GM12878 (cell line): ENCODE data around the gene RABL2B. TPM values are rescaled to one million over a fixed set of nuclear protein-coding genes. Genes with fewer than 3 reads are reported as not detected.
A peak's percentile ranks its signal among the peaks of the same experiment; 100 is the strongest.

Experiments
- BHLHE40 ChIP-seq, 2 experiments: fragments of 450-650 bp in 1 of 2; IDR thresholded peaks; 2 replicates each; pipeline ENCODE4 v1.6.1; 2011 to 2017; ENCODE audit warnings: low read depth in 2 of 2, borderline replicate concordance in 1 of 2, improper control_type of control experiment in 1 of 2, low read length in 1 of 2, mild to moderate bottlenecking in 1 of 2
- CEBPB ChIP-seq, 2 experiments: fragments of 150-350 bp in 1 of 2; IDR thresholded peaks; 2 replicates each; pipeline ENCODE4 v1.6.1; 2012 to 2014; ENCODE audit warnings: low read depth in 2 of 2, low read length in 2 of 2, borderline replicate concordance in 1 of 2, inconsistent platforms in 1 of 2
- GATAD2B ChIP-seq: fragments of 450-650 bp; conservative IDR thresholded peaks from 2 replicates; pipeline ENCODE4 v1.6.1; 2017; ENCODE audit warnings: low read depth, mild to moderate bottlenecking, moderate library complexity
- HDGF ChIP-seq: fragments of 450-650 bp; IDR thresholded peaks from 2 replicates; pipeline ENCODE4 v1.6.1; 2016; ENCODE audit warnings: antibody characterized with exemption
- IKZF2 ChIP-seq, 2 experiments: fragments of 450-650 bp; IDR thresholded peaks; 2 replicates each; pipeline ENCODE4 v1.6.1; 2017; ENCODE audit warnings: mild to moderate bottlenecking in 2 of 2, moderate library complexity in 2 of 2
- RAD21 ChIP-seq: IDR thresholded peaks from 2 replicates; pipeline ENCODE4 v1.6.1; 2011; ENCODE audit warnings: mild to moderate bottlenecking, low read depth, low read length, moderate library complexity; ENCODE audit not compliant: insufficient read depth
- SMC3 ChIP-seq: IDR thresholded peaks from 2 replicates; pipeline ENCODE4 v1.6.1; 2011; ENCODE audit warnings: low read length, improper control_type of control experiment, borderline replicate concordance
- YY1 ChIP-seq: IDR thresholded peaks from 2 replicates; pipeline ENCODE4 v1.6.1; 2011; ENCODE audit warnings: low read depth, mild to moderate bottlenecking, low read length
- polyA plus RNA-seq, 11 experiments: library from polyadenylated mRNA; depleted of rRNA in 4 of 11; unstranded in 6 of 11; stranded (reverse) in 5 of 11; fragments of >200 nt; fragmentation: Nextera tagmentation in 4 of 11; fragmentation: Illumina TruSeq in 1 of 11; extraction: Ambion mirVana in 4 of 11; extraction: Trizol in 1 of 11; gene quantifications; 1 replicate in 1 of 11; 2 replicates in 10 of 11; pipeline versions ENCODE4 v1.2.1 to v1.2.3, GENCODE V29; 2011 to 2016; ENCODE audit warnings: inconsistent platforms in 2 of 11, missing spikeins in 2 of 11, low read depth in 1 of 11
- total RNA-seq, 4 experiments: library from RNA; depleted of rRNA in 3 of 4; stranded (reverse); fragments of >200 nt in 3 of 4; fragmentation: Illumina TruSeq in 1 of 4; extraction: Trizol in 1 of 4; gene quantifications; 2 replicates each; pipeline versions ENCODE4 v1.2.1 to v1.2.3, GENCODE V29; 2013 to 2021
- TF ChIP-seq, protein P1 (sequence below): IDR thresholded peaks from 2 replicates; pipeline ENCODE4 v1.6.1; 2012; ENCODE audit warnings: improper control_type of control experiment, low read depth, low read length; ENCODE audit not compliant: insufficient replicate concordance
- TF ChIP-seq, protein P2 (sequence below): IDR thresholded peaks from 2 replicates; pipeline ENCODE4 v1.6.1; 2011; ENCODE audit warnings: borderline replicate concordance, low read depth, mild to moderate bottlenecking, moderate library complexity, mixed read lengths, low read length; ENCODE audit not compliant: insufficient read depth; ENCODE audit errors: extremely low read length
- TF ChIP-seq, protein P3 (sequence below): IDR thresholded peaks from 2 replicates; pipeline ENCODE4 v1.6.1; 2012; ENCODE audit warnings: mild to moderate bottlenecking, low read depth, low read length

The RABL2B gene
- total and polyA plus RNA-seq, 10 of the 15 experiments (the other 5 are each of a cell fraction or from before 2014, with no cell fraction given): 3.1 to 27.4 (median 14.4) TPM

DNA sequence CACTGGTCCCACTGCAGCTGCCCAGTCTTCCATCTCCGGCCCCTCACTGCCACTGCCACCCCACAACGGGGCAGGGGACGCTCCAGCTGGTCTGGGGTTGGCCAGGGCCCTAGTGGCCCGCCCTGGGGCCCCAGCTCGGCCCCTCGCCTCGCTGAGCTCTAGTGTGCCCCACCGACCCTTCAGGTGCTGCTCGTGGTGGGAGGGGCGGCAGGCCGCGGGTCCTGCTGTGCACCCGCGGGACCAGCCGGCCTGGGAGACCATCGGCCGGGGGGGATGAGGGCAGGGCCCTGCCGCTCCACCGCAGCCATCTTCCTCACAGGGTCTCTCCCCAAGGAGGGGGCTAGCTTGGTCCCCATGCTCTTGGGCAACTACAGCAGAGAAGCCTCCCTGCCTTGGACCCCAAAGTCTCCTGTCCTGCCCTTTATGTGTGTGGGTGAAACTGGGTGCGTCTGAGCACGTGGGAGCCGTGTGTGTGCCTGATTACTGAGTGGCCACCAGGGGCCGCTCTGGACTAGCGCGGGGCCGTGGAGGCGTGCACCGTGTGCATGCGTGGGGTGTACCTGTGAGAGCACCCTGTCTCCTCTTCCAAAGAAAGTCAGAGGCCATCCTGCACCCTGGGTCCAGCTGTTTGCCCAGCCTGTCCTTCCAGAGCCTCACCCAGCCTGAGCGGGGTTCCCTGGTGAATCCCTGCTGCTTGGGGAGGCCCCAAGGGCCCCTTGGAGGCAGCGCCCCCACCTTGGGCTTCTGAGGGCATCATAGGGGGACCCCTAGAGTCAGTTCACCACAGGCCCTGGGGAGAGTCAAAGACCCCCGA, 51.4 kb downstream of the RABL2B start (continued):
- TF ChIP-seq, protein P1, sequence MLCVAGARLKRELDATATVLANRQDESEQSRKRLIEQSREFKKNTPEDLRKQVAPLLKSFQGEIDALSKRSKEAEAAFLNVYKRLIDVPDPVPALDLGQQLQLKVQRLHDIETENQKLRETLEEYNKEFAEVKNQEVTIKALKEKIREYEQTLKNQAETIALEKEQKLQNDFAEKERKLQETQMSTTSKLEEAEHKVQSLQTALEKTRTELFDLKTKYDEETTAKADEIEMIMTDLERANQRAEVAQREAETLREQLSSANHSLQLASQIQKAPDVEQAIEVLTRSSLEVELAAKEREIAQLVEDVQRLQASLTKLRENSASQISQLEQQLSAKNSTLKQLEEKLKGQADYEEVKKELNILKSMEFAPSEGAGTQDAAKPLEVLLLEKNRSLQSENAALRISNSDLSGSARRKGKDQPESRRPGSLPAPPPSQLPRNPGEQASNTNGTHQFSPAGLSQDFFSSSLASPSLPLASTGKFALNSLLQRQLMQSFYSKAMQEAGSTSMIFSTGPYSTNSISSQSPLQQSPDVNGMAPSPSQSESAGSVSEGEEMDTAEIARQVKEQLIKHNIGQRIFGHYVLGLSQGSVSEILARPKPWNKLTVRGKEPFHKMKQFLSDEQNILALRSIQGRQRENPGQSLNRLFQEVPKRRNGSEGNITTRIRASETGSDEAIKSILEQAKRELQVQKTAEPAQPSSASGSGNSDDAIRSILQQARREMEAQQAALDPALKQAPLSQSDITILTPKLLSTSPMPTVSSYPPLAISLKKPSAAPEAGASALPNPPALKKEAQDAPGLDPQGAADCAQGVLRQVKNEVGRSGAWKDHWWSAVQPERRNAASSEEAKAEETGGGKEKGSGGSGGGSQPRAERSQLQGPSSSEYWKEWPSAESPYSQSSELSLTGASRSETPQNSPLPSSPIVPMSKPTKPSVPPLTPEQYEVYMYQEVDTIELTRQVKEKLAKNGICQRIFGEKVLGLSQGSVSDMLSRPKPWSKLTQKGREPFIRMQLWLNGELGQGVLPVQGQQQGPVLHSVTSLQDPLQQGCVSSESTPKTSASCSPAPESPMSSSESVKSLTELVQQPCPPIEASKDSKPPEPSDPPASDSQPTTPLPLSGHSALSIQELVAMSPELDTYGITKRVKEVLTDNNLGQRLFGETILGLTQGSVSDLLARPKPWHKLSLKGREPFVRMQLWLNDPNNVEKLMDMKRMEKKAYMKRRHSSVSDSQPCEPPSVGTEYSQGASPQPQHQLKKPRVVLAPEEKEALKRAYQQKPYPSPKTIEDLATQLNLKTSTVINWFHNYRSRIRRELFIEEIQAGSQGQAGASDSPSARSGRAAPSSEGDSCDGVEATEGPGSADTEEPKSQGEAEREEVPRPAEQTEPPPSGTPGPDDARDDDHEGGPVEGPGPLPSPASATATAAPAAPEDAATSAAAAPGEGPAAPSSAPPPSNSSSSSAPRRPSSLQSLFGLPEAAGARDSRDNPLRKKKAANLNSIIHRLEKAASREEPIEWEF: no peak
- TF ChIP-seq GATAD2B: 0 out of 2 replicates have a peak, but pooled peaks have one; percentile 34
- TF ChIP-seq YY1: no peak
- no peak for TF ChIP-seq IKZF2 (IDR thresholded peaks at IDR 0.05)
- TF ChIP-seq RAD21: peak; percentile 66
- TF ChIP-seq, protein P2, sequence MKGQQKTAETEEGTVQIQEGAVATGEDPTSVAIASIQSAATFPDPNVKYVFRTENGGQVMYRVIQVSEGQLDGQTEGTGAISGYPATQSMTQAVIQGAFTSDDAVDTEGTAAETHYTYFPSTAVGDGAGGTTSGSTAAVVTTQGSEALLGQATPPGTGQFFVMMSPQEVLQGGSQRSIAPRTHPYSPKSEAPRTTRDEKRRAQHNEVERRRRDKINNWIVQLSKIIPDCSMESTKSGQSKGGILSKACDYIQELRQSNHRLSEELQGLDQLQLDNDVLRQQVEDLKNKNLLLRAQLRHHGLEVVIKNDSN: peak; percentile 52
- peak; percentile 52 for TF ChIP-seq SMC3
- TF ChIP-seq CEBPB (IDR thresholded peaks at IDR 0.05; ENCODE audit: borderline replicate concordance in 1 of 2, low read depth in 2 of 2, low read length in 2 of 2): no peak
- TF ChIP-seq BHLHE40 (IDR thresholded peaks at IDR 0.05; ENCODE audit: borderline replicate concordance in 1 of 2, low read depth in 2 of 2, low read length in 1 of 2): peak; percentile 47 to 78; a peak in 3 of 4 replicates
- no peak for TF ChIP-seq HDGF
- TF ChIP-seq, protein P3, sequence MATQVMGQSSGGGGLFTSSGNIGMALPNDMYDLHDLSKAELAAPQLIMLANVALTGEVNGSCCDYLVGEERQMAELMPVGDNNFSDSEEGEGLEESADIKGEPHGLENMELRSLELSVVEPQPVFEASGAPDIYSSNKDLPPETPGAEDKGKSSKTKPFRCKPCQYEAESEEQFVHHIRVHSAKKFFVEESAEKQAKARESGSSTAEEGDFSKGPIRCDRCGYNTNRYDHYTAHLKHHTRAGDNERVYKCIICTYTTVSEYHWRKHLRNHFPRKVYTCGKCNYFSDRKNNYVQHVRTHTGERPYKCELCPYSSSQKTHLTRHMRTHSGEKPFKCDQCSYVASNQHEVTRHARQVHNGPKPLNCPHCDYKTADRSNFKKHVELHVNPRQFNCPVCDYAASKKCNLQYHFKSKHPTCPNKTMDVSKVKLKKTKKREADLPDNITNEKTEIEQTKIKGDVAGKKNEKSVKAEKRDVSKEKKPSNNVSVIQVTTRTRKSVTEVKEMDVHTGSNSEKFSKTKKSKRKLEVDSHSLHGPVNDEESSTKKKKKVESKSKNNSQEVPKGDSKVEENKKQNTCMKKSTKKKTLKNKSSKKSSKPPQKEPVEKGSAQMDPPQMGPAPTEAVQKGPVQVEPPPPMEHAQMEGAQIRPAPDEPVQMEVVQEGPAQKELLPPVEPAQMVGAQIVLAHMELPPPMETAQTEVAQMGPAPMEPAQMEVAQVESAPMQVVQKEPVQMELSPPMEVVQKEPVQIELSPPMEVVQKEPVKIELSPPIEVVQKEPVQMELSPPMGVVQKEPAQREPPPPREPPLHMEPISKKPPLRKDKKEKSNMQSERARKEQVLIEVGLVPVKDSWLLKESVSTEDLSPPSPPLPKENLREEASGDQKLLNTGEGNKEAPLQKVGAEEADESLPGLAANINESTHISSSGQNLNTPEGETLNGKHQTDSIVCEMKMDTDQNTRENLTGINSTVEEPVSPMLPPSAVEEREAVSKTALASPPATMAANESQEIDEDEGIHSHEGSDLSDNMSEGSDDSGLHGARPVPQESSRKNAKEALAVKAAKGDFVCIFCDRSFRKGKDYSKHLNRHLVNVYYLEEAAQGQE: no peak
